ENCODE results near the gene MRS2. TPM values are rescaled to one million over a fixed set of nuclear protein-coding genes. Genes with fewer than 3 reads are reported as not detected.

MRS2 gene
- total RNA-seq, 1 donor from 2014 or later, result 18.5 TPM

GRCh38 chr6:24415753-24416152, 13.0 kb downstream of the MRS2 start:
- Mint-ChIP-seq H3K9me3 (ENCODE audit: unreplicated experiment) (no peaks in the 10 kb centered on the region), H3K36me3 (ENCODE audit: unreplicated experiment) (peaks cover 48% of the 10 kb centered on the region), H3K4me1 (ENCODE audit: unreplicated experiment) (no peaks in the 10 kb centered on the region), H3K4me3 (ENCODE audit: unreplicated experiment) (no peak overlapping the region), H3K27me3 (ENCODE audit: unreplicated experiment) (no peaks in the 10 kb centered on the region), H3K27ac (ENCODE audit: unreplicated experiment) (no peak overlapping the region)
- no peak for DNase-seq (ENCODE audit: extremely low spot score, unreplicated experiment)
- TF ChIP-seq CTCF (IDR thresholded peaks at IDR 0.05), result no peak

GRCh38 chr6:24419526-24419925, 16.8 kb downstream of the MRS2 start:
- no peak for TF ChIP-seq CTCF (IDR thresholded peaks at IDR 0.05)
- DNase-seq (ENCODE audit: extremely low spot score, unreplicated experiment), result no peak
- H3K36me3 Mint-ChIP-seq (ENCODE audit: unreplicated experiment), result peaks cover 53% of the 10 kb centered on the region
- no peaks in the 10 kb centered on the region for H3K4me1 Mint-ChIP-seq (ENCODE audit: unreplicated experiment)
- no peaks in the 10 kb centered on the region for H3K9me3 Mint-ChIP-seq (ENCODE audit: unreplicated experiment)
- no peak overlapping the region for H3K4me3 Mint-ChIP-seq (ENCODE audit: unreplicated experiment)
- H3K27ac Mint-ChIP-seq (ENCODE audit: unreplicated experiment), result no peak overlapping the region
- H3K27me3 Mint-ChIP-seq (ENCODE audit: unreplicated experiment), result no peaks in the 10 kb centered on the region

- Mint-ChIP-seq H3K27ac (ENCODE audit: unreplicated experiment) (no peak overlapping the region), H3K36me3 (ENCODE audit: unreplicated experiment) (peaks cover 30% of the 10 kb centered on the region), H3K27me3 (ENCODE audit: unreplicated experiment) (no peaks in the 10 kb centered on the region), H3K9me3 (ENCODE audit: unreplicated experiment) (no peaks in the 10 kb centered on the region), H3K4me1 (ENCODE audit: unreplicated experiment) (peaks cover 16% of the 10 kb centered on the region), H3K4me3 (ENCODE audit: unreplicated experiment) (no peak overlapping the region)
- DNase-seq (ENCODE audit: extremely low spot score, unreplicated experiment), result no peak
- no peak for TF ChIP-seq CTCF (IDR thresholded peaks at IDR 0.05)
Measured at GRCh38 chr6:24425091-24425490, 22.4 kb downstream of the MRS2 start.

GRCh38 chr6:24426729-24427446, 24.2 kb downstream of the MRS2 start:
- no peak for DNase-seq (ENCODE audit: extremely low spot score, unreplicated experiment)
- peak overlapping the region; percentile 70 for H3K27ac Mint-ChIP-seq (ENCODE audit: unreplicated experiment)
- no peaks in the 10 kb centered on the region for H3K9me3 Mint-ChIP-seq (ENCODE audit: unreplicated experiment)
- no peaks in the 10 kb centered on the region for H3K27me3 Mint-ChIP-seq (ENCODE audit: unreplicated experiment)
- TF ChIP-seq CTCF (IDR thresholded peaks at IDR 0.05), result no peak
- peaks cover 22% of the 10 kb centered on the region for H3K36me3 Mint-ChIP-seq (ENCODE audit: unreplicated experiment)
- H3K4me1 Mint-ChIP-seq (ENCODE audit: unreplicated experiment), result peaks cover 16% of the 10 kb centered on the region
- H3K4me3 Mint-ChIP-seq (ENCODE audit: unreplicated experiment), result no peak overlapping the region

GRCh38 chr6:24428615-24429014, 25.9 kb downstream of the MRS2 start:
- TF ChIP-seq CTCF (IDR thresholded peaks at IDR 0.05), result no peak
- peaks cover 16% of the 10 kb centered on the region for H3K4me1 Mint-ChIP-seq (ENCODE audit: unreplicated experiment)
- no peak overlapping the region for H3K4me3 Mint-ChIP-seq (ENCODE audit: unreplicated experiment)
- peaks cover 11% of the 10 kb centered on the region for H3K36me3 Mint-ChIP-seq (ENCODE audit: unreplicated experiment)
- DNase-seq (ENCODE audit: extremely low spot score, unreplicated experiment), result no peak
- no peaks in the 10 kb centered on the region for H3K9me3 Mint-ChIP-seq (ENCODE audit: unreplicated experiment)
- H3K27ac Mint-ChIP-seq (ENCODE audit: unreplicated experiment), result peak overlapping the region; percentile 70
- no peaks in the 10 kb centered on the region for H3K27me3 Mint-ChIP-seq (ENCODE audit: unreplicated experiment)
